HEK293 (cell line): ENCODE data around the gene PDE2A.

ENCODE experiments used
- GFI1B ChIP-seq: fragments of 450-650 bp; formaldehyde crosslinking; IDR thresholded peaks from 2 replicates; pipeline ENCODE4 v1.5.1; 2016; ENCODE audit warnings: missing biosample characterization, missing genetic modification characterization
- KLF8 ChIP-seq: fragments of 450-650 bp; formaldehyde crosslinking; IDR thresholded peaks from 2 replicates; pipeline ENCODE4 v1.5.1; 2016; ENCODE audit warnings: missing biosample characterization, missing genetic modification characterization
- RBAK ChIP-seq: fragments of 450-650 bp; formaldehyde crosslinking; IDR thresholded peaks from 2 replicates; pipeline ENCODE4 v1.5.1; 2016; ENCODE audit warnings: missing biosample characterization, missing genetic modification characterization
- ZBTB7A ChIP-seq: fragments of 450-650 bp; formaldehyde crosslinking; IDR thresholded peaks from 2 replicates; pipeline ENCODE4 v1.5.1; 2016; ENCODE audit warnings: low read depth, missing biosample characterization, missing genetic modification characterization
- ZNF274 ChIP-seq, 2 experiments: fragments of 200-500 bp in 1 of 2; fragments of 450-650 bp in 1 of 2; sonication (Bioruptor generic) in 1 of 2; formaldehyde crosslinking in 1 of 2; IDR thresholded peaks; 2 replicates each; pipeline versions ENCODE4 v1.5.1 to v1.6.1; 2014 to 2016; ENCODE audit warnings: borderline replicate concordance in 1 of 2, inconsistent platforms in 1 of 2, low read length in 1 of 2, missing biosample characterization in 1 of 2, missing genetic modification characterization in 1 of 2
- ZNF48 ChIP-seq: fragments of 450-650 bp; formaldehyde crosslinking; IDR thresholded peaks from 2 replicates; pipeline ENCODE4 v1.5.1; 2016; ENCODE audit warnings: missing biosample characterization, missing genetic modification characterization
- ZNF548 ChIP-seq: fragments of 450-650 bp; formaldehyde crosslinking; IDR thresholded peaks from 2 replicates; pipeline ENCODE4 v1.5.1; 2016; ENCODE audit warnings: missing biosample characterization, missing genetic modification characterization
- ZNF596 ChIP-seq: fragments of 450-650 bp; IDR thresholded peaks from 2 replicates; pipeline ENCODE4 v1.5.0; 2018; ENCODE audit warnings: missing biosample characterization, mild to moderate bottlenecking, missing genetic modification characterization, moderate library complexity
- ZNF664 ChIP-seq: fragments of 450-650 bp; formaldehyde crosslinking; IDR thresholded peaks from 2 replicates; pipeline ENCODE4 v1.5.1; 2016; ENCODE audit warnings: missing biosample characterization, missing genetic modification characterization
- TF ChIP-seq, protein P1 (sequence below): fragments of 450-650 bp; formaldehyde crosslinking; IDR thresholded peaks from 2 replicates; pipeline ENCODE4 v1.5.1; 2016; ENCODE audit warnings: missing biosample characterization, missing genetic modification characterization
- TF ChIP-seq, protein P2 (sequence below): fragments of 450-650 bp; formaldehyde crosslinking; IDR thresholded peaks from 2 replicates; pipeline ENCODE4 v1.5.1; 2016; ENCODE audit warnings: missing biosample characterization, missing genetic modification characterization

DNA sequence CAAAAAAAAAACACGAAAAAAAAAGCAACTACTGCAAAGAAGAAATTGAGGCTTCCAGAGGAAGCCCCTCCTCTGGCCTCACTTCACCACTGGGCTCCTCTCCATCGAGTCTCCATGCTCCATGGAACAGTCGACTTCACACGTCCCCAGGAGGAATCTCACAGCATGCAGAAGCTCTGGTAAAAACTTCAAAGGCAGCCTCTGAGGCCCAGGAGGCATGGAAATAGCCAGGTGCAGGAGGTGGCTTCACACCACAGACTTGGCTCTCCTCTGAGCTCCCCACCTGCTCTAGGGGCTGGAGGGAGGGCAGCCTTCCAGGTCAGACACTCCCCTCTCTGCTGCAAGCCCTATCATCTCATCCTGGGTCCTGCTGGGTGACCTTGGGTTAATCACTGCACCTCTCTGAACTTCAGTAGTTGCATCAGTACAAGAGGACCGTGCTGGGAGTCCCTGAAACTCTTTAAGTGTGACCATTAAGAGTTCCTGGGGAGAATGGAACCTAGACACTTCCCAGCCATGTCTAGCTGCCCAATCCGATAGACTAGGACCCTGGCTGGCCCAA lies 8.2 kb downstream of the PDE2A start:
- TF ChIP-seq, protein P1, sequence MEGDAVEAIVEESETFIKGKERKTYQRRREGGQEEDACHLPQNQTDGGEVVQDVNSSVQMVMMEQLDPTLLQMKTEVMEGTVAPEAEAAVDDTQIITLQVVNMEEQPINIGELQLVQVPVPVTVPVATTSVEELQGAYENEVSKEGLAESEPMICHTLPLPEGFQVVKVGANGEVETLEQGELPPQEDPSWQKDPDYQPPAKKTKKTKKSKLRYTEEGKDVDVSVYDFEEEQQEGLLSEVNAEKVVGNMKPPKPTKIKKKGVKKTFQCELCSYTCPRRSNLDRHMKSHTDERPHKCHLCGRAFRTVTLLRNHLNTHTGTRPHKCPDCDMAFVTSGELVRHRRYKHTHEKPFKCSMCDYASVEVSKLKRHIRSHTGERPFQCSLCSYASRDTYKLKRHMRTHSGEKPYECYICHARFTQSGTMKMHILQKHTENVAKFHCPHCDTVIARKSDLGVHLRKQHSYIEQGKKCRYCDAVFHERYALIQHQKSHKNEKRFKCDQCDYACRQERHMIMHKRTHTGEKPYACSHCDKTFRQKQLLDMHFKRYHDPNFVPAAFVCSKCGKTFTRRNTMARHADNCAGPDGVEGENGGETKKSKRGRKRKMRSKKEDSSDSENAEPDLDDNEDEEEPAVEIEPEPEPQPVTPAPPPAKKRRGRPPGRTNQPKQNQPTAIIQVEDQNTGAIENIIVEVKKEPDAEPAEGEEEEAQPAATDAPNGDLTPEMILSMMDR (tag by site-specific recombination), result no peak
- no peak for TF ChIP-seq RBAK (tag by site-specific recombination)
- no peak for TF ChIP-seq ZNF548 (tag by site-specific recombination)
- no peak for TF ChIP-seq KLF8 (tag by site-specific recombination)
- no peak for TF ChIP-seq ZNF596 (tag by site-specific recombination)
- TF ChIP-seq GFI1B, result no peak
- no peak for TF ChIP-seq ZBTB7A (tag by site-specific recombination)
- no peak for TF ChIP-seq ZNF48
- TF ChIP-seq ZNF664 (tag by site-specific recombination), result no peak
- TF ChIP-seq ZNF274 (IDR thresholded peaks at IDR 0.05; ENCODE audit: low read length), result no peak
- no peak for TF ChIP-seq ZNF274 (tag by site-specific recombination; IDR thresholded peaks at IDR 0.05; ENCODE audit: borderline replicate concordance)
- TF ChIP-seq, protein P2, sequence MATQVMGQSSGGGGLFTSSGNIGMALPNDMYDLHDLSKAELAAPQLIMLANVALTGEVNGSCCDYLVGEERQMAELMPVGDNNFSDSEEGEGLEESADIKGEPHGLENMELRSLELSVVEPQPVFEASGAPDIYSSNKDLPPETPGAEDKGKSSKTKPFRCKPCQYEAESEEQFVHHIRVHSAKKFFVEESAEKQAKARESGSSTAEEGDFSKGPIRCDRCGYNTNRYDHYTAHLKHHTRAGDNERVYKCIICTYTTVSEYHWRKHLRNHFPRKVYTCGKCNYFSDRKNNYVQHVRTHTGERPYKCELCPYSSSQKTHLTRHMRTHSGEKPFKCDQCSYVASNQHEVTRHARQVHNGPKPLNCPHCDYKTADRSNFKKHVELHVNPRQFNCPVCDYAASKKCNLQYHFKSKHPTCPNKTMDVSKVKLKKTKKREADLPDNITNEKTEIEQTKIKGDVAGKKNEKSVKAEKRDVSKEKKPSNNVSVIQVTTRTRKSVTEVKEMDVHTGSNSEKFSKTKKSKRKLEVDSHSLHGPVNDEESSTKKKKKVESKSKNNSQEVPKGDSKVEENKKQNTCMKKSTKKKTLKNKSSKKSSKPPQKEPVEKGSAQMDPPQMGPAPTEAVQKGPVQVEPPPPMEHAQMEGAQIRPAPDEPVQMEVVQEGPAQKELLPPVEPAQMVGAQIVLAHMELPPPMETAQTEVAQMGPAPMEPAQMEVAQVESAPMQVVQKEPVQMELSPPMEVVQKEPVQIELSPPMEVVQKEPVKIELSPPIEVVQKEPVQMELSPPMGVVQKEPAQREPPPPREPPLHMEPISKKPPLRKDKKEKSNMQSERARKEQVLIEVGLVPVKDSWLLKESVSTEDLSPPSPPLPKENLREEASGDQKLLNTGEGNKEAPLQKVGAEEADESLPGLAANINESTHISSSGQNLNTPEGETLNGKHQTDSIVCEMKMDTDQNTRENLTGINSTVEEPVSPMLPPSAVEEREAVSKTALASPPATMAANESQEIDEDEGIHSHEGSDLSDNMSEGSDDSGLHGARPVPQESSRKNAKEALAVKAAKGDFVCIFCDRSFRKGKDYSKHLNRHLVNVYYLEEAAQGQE (tag by site-specific recombination), result no peak
